Measurements from ENCODE around the gene RAD21L1.

GRCh38 chr20:1297486-1297885 is 71.6 kb downstream of the RAD21L1 start:
- TF ChIP-seq EZH2 (IDR thresholded peaks at IDR 0.05; ENCODE audit: borderline replicate concordance): no peak
- no peak for TF ChIP-seq CTCF (IDR thresholded peaks at IDR 0.05; ENCODE audit: poor library complexity)
